ENCODE measurements around the gene VAV3. TPM values are rescaled to one million over a fixed set of nuclear protein-coding genes. Genes with fewer than 3 reads are reported as not detected.

VAV3 gene
- total RNA-seq, 5 donors from 2014 or later (not counting 1 experiment from before 2014, with no cell fraction given) = 3.7 to 13.4 (median 4.6) TPM

DNA sequence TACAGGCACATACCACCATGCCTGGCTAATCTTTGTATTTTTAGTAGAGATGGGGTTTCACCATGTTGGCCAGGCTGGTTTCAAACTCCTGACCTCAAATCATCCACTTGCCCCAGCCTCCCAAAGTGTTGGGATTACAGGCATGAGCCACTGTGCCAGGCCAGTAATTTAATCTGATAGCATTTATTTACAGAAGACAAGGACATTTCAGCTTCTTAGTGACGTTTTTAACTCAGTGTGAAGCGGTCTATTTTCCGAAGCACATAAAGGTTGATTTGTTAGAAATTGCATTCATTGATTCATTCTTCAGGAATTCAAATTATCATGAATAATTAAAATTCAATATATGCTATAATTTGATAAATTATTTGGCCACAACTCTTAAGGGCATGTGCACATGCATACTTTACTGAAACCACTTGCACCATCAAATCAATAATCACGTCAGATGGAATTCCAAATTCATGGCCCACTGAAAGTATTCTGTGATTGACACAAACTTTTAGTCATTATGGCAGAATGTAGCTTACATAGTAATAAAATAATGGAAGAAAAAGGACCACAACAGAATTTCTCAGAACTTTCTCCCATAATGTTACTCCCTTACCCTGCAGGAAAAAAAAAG lies 339.5 kb downstream of the VAV3 start:
- Mint-ChIP-seq H3K4me3 (no peak overlapping the region), H3K27ac (no peak overlapping the region), H3K9me3 (no peaks in the 10 kb centered on the region), H3K36me3 (no peaks in the 10 kb centered on the region), H3K4me1 (no peaks in the 10 kb centered on the region), H3K27me3 (no peaks in the 10 kb centered on the region)
- no peaks in the 10 kb centered on the region for H3K4me1 ChIP-seq (ENCODE audit: control insufficient read depth in 1 of 2, extremely low read depth in 1 of 2, insufficient read depth in 2 of 2, low read length in 2 of 2)
- H3K36me3 ChIP-seq (ENCODE audit: control insufficient read depth in 2 of 2, extremely low read depth in 1 of 2, insufficient read depth in 1 of 2, low read length in 1 of 2) = no peaks in the 10 kb centered on the region
- ChIA-PET CTCF (no interaction called here), POLR2A (no interaction called here)
- DNase-seq = no peak
- no CpG with 5 or more reads among the region's 4 CpGs for WGBS (ENCODE audit: insufficient coverage)
- ATAC-seq (replicated peaks in 1 of 4) = no peak
- no peaks in the 10 kb centered on the region for H3K27me3 ChIP-seq (replicated peaks in 1 of 2; ENCODE audit: control insufficient read depth in 2 of 2, extremely low read depth in 1 of 2, insufficient read depth in 2 of 2, low read length in 1 of 2)
- H3K27ac ChIP-seq (ENCODE audit: low read length) = no peak overlapping the region
- H3K4me3 ChIP-seq (ENCODE audit: control insufficient read depth in 1 of 2, extremely low read depth in 1 of 2, low read length in 1 of 2) = no peak overlapping the region
- H3K9me3 ChIP-seq = no peaks in the 10 kb centered on the region

DNA sequence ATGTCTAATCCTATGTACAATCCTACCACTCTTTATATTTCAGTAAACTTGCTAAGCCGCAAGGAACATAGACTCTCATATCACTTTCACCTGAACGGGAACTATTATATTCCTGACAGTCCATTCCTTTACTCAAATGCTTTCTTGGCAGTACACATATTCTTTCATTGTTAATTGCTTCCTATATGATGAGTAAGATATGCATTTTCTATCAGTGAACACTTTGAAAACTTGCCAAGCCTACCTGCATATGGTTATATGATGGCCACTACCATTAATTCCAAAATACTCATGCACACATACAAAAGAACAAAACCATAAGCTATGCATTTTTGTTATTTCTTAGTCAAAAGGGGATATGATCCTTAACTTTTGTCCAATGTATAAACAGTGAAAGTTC lies 341.5 kb downstream of the VAV3 start:
- ATAC-seq (replicated peaks in 1 of 4) (no peak), DNase-seq (no peak)
- Mint-ChIP-seq H3K4me3 (no peak overlapping the region), H3K9me3 (no peaks in the 10 kb centered on the region), H3K27me3 (no peaks in the 10 kb centered on the region), H3K27ac (no peak overlapping the region), H3K36me3 (no peaks in the 10 kb centered on the region), H3K4me1 (no peaks in the 10 kb centered on the region)
- Histone ChIP-seq H3K27ac (ENCODE audit: low read length) (no peak overlapping the region), H3K9me3 (no peaks in the 10 kb centered on the region), H3K4me3 (ENCODE audit: control insufficient read depth in 1 of 2, extremely low read depth in 1 of 2, low read length in 1 of 2) (no peak overlapping the region), H3K4me1 (ENCODE audit: control insufficient read depth in 1 of 2, extremely low read depth in 1 of 2, insufficient read depth in 2 of 2, low read length in 2 of 2) (no peaks in the 10 kb centered on the region), H3K27me3 (replicated peaks in 1 of 2; ENCODE audit: control insufficient read depth in 2 of 2, extremely low read depth in 1 of 2, insufficient read depth in 2 of 2, low read length in 1 of 2) (no peaks in the 10 kb centered on the region), H3K36me3 (ENCODE audit: control insufficient read depth in 2 of 2, extremely low read depth in 1 of 2, insufficient read depth in 1 of 2, low read length in 1 of 2) (no peaks in the 10 kb centered on the region)
- WGBS (ENCODE audit: insufficient coverage) = no CpG with 5 or more reads among the region's 2 CpGs
- POLR2A ChIA-PET = no interaction called here
- CTCF ChIA-PET = no interaction called here

DNA sequence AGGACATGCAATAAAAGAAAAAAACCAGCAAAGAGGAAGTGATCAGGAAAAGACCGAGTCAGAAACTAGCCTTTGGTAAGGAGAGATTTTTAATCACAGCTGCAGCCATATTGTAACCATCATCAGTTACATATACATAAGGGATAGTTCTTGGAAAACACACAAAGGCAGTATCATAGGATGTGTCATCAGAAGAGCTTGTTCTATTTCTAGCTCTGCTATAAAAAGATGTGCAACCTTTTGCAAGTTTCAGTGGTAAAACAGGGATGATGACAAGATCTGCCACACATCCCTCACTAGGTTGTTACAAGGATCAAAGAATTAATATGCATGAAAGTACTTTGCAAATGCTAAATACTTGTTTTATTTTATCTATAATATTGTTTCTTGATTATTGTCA lies 342.0 kb downstream of the VAV3 start:
- H3K36me3 ChIP-seq (ENCODE audit: control insufficient read depth in 2 of 2, extremely low read depth in 1 of 2, insufficient read depth in 1 of 2, low read length in 1 of 2) = no peaks in the 10 kb centered on the region
- Mint-ChIP-seq H3K27ac (no peak overlapping the region), H3K4me1 (no peaks in the 10 kb centered on the region), H3K36me3 (no peaks in the 10 kb centered on the region), H3K4me3 (no peak overlapping the region), H3K27me3 (no peaks in the 10 kb centered on the region), H3K9me3 (no peaks in the 10 kb centered on the region)
- ChIA-PET CTCF (no interaction called here), POLR2A (no interaction called here)
- H3K27ac ChIP-seq (ENCODE audit: low read length) = no peak overlapping the region
- WGBS (ENCODE audit: insufficient coverage) = no CpG with 5 or more reads among the region's 1 CpG
- no peak overlapping the region for H3K4me3 ChIP-seq (ENCODE audit: control insufficient read depth in 1 of 2, extremely low read depth in 1 of 2, low read length in 1 of 2)
- no peaks in the 10 kb centered on the region for H3K9me3 ChIP-seq
- no peak for ATAC-seq (replicated peaks in 1 of 4)
- DNase-seq = no peak
- H3K4me1 ChIP-seq (ENCODE audit: control insufficient read depth in 1 of 2, extremely low read depth in 1 of 2, insufficient read depth in 2 of 2, low read length in 2 of 2) = no peaks in the 10 kb centered on the region
- H3K27me3 ChIP-seq (replicated peaks in 1 of 2; ENCODE audit: control insufficient read depth in 2 of 2, extremely low read depth in 1 of 2, insufficient read depth in 2 of 2, low read length in 1 of 2) = no peaks in the 10 kb centered on the region

DNA sequence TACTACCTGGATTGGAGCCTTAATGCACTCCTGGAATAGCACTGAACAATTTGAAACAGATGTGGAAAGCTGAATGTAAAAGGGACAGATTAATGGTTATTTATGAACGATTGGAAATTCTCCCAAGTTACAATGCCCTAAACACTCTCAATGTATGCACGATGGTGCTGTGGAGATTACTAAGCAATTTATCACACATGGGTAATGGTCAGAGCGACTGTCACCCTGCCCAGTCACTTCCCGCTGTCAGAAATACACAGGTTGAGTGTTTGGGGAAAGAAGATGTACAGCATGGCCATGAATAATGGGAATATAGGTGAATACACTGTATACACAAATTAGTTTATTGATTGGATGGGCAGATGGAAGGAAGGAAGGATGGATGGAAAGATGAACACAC lies 342.4 kb downstream of the VAV3 start:
- H3K9me3 ChIP-seq = no peaks in the 10 kb centered on the region
- no peaks in the 10 kb centered on the region for H3K27me3 ChIP-seq (replicated peaks in 1 of 2; ENCODE audit: control insufficient read depth in 2 of 2, extremely low read depth in 1 of 2, insufficient read depth in 2 of 2, low read length in 1 of 2)
- Mint-ChIP-seq H3K9me3 (no peaks in the 10 kb centered on the region), H3K4me1 (no peaks in the 10 kb centered on the region), H3K36me3 (peaks cover 4% of the 10 kb centered on the region), H3K4me3 (no peak overlapping the region), H3K27ac (no peak overlapping the region), H3K27me3 (no peaks in the 10 kb centered on the region)
- DNase-seq = no peak
- no peaks in the 10 kb centered on the region for H3K4me1 ChIP-seq (ENCODE audit: control insufficient read depth in 1 of 2, extremely low read depth in 1 of 2, insufficient read depth in 2 of 2, low read length in 2 of 2)
- ATAC-seq (replicated peaks in 1 of 4) = no peak
- H3K27ac ChIP-seq (ENCODE audit: low read length) = no peak overlapping the region
- WGBS (ENCODE audit: insufficient coverage) = no CpG with 5 or more reads among the region's 4 CpGs
- ChIA-PET POLR2A (no interaction called here), CTCF (no interaction called here)
- H3K4me3 ChIP-seq (ENCODE audit: control insufficient read depth in 1 of 2, extremely low read depth in 1 of 2, low read length in 1 of 2) = no peak overlapping the region
- no peaks in the 10 kb centered on the region for H3K36me3 ChIP-seq (ENCODE audit: control insufficient read depth in 2 of 2, extremely low read depth in 1 of 2, insufficient read depth in 1 of 2, low read length in 1 of 2)

DNA sequence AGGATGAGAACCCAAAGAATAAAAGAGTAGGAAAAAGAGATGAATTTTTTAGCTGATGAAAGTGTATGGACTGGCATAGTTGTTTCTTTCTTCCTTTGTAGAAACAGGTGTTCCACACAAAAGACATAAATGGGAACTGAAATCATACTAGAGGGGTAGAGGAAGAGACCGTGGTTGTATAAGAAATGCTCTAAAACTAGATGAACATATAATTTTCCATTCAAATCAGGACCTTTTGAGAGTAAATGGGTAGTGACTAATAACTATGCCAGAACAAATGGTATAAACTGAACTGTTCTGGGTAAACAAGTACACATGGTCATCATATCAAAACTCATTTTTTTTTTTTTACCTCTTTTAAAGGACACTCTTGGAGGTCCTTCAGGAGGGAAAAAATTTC lies 344.2 kb downstream of the VAV3 start:
- POLR2A ChIA-PET = no interaction called here

DNA sequence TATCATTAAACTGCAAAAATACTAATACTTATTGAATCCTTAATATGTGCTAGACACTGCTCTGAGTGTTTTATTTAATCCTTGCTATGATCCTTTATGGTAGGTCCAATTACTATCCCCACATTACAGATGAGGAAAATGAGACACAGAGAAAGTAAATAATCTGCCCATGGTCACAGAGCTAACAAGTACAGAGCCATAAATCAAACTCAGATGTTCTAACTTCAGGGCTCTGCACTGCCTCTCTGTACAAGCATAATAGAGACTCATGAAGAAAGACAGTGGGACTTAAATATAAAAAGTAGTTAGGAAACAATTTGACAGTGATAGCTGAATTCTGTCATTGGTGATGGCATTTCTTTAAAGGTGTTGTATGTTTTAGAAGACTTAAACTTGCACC lies 346.4 kb downstream of the VAV3 start:
- ATAC-seq (replicated peaks in 1 of 4) (no peak), DNase-seq (no peak)
- H3K27ac Mint-ChIP-seq = no peak overlapping the region
- no peaks in the 10 kb centered on the region for H3K4me1 Mint-ChIP-seq
- H3K27ac ChIP-seq (ENCODE audit: low read length) = no peak overlapping the region
- no peak overlapping the region for H3K4me3 Mint-ChIP-seq
- H3K36me3 ChIP-seq (ENCODE audit: control insufficient read depth in 2 of 2, extremely low read depth in 1 of 2, insufficient read depth in 1 of 2, low read length in 1 of 2) = no peaks in the 10 kb centered on the region
- H3K36me3 Mint-ChIP-seq = peaks cover 30% of the 10 kb centered on the region
- no peaks in the 10 kb centered on the region for H3K4me1 ChIP-seq (ENCODE audit: control insufficient read depth in 1 of 2, extremely low read depth in 1 of 2, insufficient read depth in 2 of 2, low read length in 2 of 2)
- no peaks in the 10 kb centered on the region for H3K27me3 ChIP-seq (replicated peaks in 1 of 2; ENCODE audit: control insufficient read depth in 2 of 2, extremely low read depth in 1 of 2, insufficient read depth in 2 of 2, low read length in 1 of 2)
- ChIA-PET POLR2A (no interaction called here), CTCF (no interaction called here)
- H3K9me3 Mint-ChIP-seq = peaks cover 0 to 4% (median under 1%) of the 10 kb centered on the region in 3 donors
- no peaks in the 10 kb centered on the region for H3K9me3 ChIP-seq
- H3K4me3 ChIP-seq (ENCODE audit: control insufficient read depth in 1 of 2, extremely low read depth in 1 of 2, low read length in 1 of 2) = no peak overlapping the region
- H3K27me3 Mint-ChIP-seq = no peaks in the 10 kb centered on the region

More for the DNA sequence above, 344.2 kb downstream of the VAV3 start:
- Mint-ChIP-seq H3K9me3 (no peaks in the 10 kb centered on the region), H3K36me3 (peaks cover 15% of the 10 kb centered on the region), H3K27ac (no peak overlapping the region), H3K4me3 (no peak overlapping the region), H3K27me3 (no peaks in the 10 kb centered on the region), H3K4me1 (no peaks in the 10 kb centered on the region)
- CTCF ChIA-PET = no interaction called here
- Histone ChIP-seq H3K4me3 (ENCODE audit: control insufficient read depth in 1 of 2, extremely low read depth in 1 of 2, low read length in 1 of 2) (no peak overlapping the region), H3K27me3 (replicated peaks in 1 of 2; ENCODE audit: control insufficient read depth in 2 of 2, extremely low read depth in 1 of 2, insufficient read depth in 2 of 2, low read length in 1 of 2) (no peaks in the 10 kb centered on the region), H3K36me3 (ENCODE audit: control insufficient read depth in 2 of 2, extremely low read depth in 1 of 2, insufficient read depth in 1 of 2, low read length in 1 of 2) (no peaks in the 10 kb centered on the region), H3K9me3 (no peaks in the 10 kb centered on the region), H3K4me1 (ENCODE audit: control insufficient read depth in 1 of 2, extremely low read depth in 1 of 2, insufficient read depth in 2 of 2, low read length in 2 of 2) (no peaks in the 10 kb centered on the region), H3K27ac (ENCODE audit: low read length) (no peak overlapping the region)
- ATAC-seq (replicated peaks in 1 of 4) = no peak
- DNase-seq = no peak
- no CpG with 5 or more reads among the region's 1 CpG for WGBS (ENCODE audit: insufficient coverage)

DNA sequence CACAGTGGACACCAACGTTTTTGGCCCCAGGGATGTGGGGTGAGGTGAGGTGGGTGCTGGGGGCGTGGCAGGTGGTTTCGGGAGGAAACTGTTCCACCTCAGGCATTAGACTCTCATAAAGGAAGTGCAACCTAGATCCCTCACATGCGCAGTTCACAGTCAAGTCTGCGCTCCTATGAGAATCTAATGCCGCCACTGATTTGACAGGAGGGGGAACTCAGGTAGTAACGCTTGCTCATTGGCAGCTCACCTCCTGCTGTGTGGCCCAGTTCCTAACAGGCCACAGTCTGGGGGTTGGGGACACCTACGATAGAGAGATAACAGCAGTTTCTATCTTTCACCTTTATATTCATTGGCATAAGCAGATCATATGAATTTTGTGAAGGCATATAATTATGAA lies 347.1 kb downstream of the VAV3 start:
- no peaks in the 10 kb centered on the region for H3K36me3 ChIP-seq (ENCODE audit: control insufficient read depth in 2 of 2, extremely low read depth in 1 of 2, insufficient read depth in 1 of 2, low read length in 1 of 2)
- no peaks in the 10 kb centered on the region for H3K27me3 ChIP-seq (replicated peaks in 1 of 2; ENCODE audit: control insufficient read depth in 2 of 2, extremely low read depth in 1 of 2, insufficient read depth in 2 of 2, low read length in 1 of 2)
- no peak overlapping the region for H3K4me3 ChIP-seq (ENCODE audit: control insufficient read depth in 1 of 2, extremely low read depth in 1 of 2, low read length in 1 of 2)
- ChIA-PET POLR2A (no interaction called here), CTCF (no interaction called here)
- H3K27ac ChIP-seq (ENCODE audit: low read length) = no peak overlapping the region
- no peaks in the 10 kb centered on the region for H3K9me3 ChIP-seq
- no peaks in the 10 kb centered on the region for H3K4me1 Mint-ChIP-seq
- no peaks in the 10 kb centered on the region for H3K27me3 Mint-ChIP-seq
- no peaks in the 10 kb centered on the region for H3K4me1 ChIP-seq (ENCODE audit: control insufficient read depth in 1 of 2, extremely low read depth in 1 of 2, insufficient read depth in 2 of 2, low read length in 2 of 2)
- no peak for DNase-seq
- 100% methylated on average over 3 of the region's 8 CpGs for WGBS (ENCODE audit: insufficient coverage)
- peaks cover 4 to 9% (median 7%) of the 10 kb centered on the region in 3 donors for H3K9me3 Mint-ChIP-seq
- peaks cover 33% of the 10 kb centered on the region for H3K36me3 Mint-ChIP-seq
- no peak overlapping the region for H3K27ac Mint-ChIP-seq
- ATAC-seq (replicated peaks in 1 of 4) = no peak
- no peak overlapping the region for H3K4me3 Mint-ChIP-seq

Measured in T-cell (primary cell).